ENCODE measurements around the gene SPA17. TPM values are rescaled to one million over a fixed set of nuclear protein-coding genes. Genes with fewer than 3 reads are reported as not detected.

The SPA17 gene
- total RNA-seq, 1 donor from 2014 or later: 8.5 TPM

DNA sequence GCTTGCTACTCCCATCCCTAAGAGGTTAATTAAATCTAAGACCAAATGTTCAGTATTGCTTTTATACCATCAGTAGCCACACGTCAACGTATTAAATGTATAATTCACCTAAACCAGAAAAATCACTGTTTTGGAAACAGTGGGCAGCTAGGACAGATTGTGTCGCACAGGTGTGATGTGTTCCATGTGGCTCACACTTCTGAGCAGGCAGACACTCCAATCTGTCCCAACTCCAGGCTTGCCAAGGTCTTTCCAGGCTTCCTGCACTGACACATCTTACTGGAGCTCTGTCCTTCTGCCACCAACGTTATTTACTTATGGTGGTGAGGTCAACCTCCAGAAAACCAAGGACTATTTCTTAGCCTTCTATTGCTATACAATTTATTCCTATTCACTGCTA is 11.6 kb upstream of the SPA17 start:
- intact Hi-C loops (cut with DNase I): loop anchor here (10.0 kb wide), 1 partner anchor 103 kb away; the partner anchor contains the start of gene ESAM
- no peak overlapping the region for H3K27ac ChIP-seq
- no peaks in the 10 kb centered on the region for H3K4me1 ChIP-seq
- DNase-seq: no peak
- no peaks in the 10 kb centered on the region for H3K27me3 ChIP-seq (ENCODE audit: low read depth)
- peaks cover 31% of the 10 kb centered on the region for H3K36me3 ChIP-seq
- no peak overlapping the region for H3K4me3 ChIP-seq
- no peak for ATAC-seq
- H3K9me3 ChIP-seq: no peaks in the 10 kb centered on the region
- TF ChIP-seq, protein P1, sequence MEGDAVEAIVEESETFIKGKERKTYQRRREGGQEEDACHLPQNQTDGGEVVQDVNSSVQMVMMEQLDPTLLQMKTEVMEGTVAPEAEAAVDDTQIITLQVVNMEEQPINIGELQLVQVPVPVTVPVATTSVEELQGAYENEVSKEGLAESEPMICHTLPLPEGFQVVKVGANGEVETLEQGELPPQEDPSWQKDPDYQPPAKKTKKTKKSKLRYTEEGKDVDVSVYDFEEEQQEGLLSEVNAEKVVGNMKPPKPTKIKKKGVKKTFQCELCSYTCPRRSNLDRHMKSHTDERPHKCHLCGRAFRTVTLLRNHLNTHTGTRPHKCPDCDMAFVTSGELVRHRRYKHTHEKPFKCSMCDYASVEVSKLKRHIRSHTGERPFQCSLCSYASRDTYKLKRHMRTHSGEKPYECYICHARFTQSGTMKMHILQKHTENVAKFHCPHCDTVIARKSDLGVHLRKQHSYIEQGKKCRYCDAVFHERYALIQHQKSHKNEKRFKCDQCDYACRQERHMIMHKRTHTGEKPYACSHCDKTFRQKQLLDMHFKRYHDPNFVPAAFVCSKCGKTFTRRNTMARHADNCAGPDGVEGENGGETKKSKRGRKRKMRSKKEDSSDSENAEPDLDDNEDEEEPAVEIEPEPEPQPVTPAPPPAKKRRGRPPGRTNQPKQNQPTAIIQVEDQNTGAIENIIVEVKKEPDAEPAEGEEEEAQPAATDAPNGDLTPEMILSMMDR (IDR thresholded peaks at IDR 0.05): no peak

GRCh38 chr11:124663861-124664260 is 9.8 kb upstream of the SPA17 start:
- H3K36me3 ChIP-seq: peaks cover 32% of the 10 kb centered on the region
- ATAC-seq (no peak), DNase-seq (no peak)
- H3K4me1 ChIP-seq: no peaks in the 10 kb centered on the region
- no peak overlapping the region for H3K27ac ChIP-seq
- no peak overlapping the region for H3K4me3 ChIP-seq
- intact Hi-C loops (cut with DNase I): loop anchor here (10.0 kb wide), 1 partner anchor 101 kb away; the partner anchor contains the start of gene ESAM
- H3K9me3 ChIP-seq: no peaks in the 10 kb centered on the region
- no peaks in the 10 kb centered on the region for H3K27me3 ChIP-seq (ENCODE audit: low read depth)
- TF ChIP-seq, protein P1 (IDR thresholded peaks at IDR 0.05): no peak

GRCh38 chr11:124667601-124668000 is 6.1 kb upstream of the SPA17 start:
- Histone ChIP-seq H3K27ac (no peak overlapping the region), H3K27me3 (ENCODE audit: low read depth) (no peaks in the 10 kb centered on the region), H3K36me3 (peaks cover 26% of the 10 kb centered on the region), H3K4me1 (peaks cover under 1% of the 10 kb centered on the region), H3K9me3 (no peaks in the 10 kb centered on the region), H3K4me3 (no peak overlapping the region)
- intact Hi-C loops (cut with DNase I): loop anchor here (10.0 kb wide), 1 partner anchor 97 kb away; the partner anchor contains the start of gene ESAM
- TF ChIP-seq, protein P1 (IDR thresholded peaks at IDR 0.05): no peak
- ATAC-seq (no peak), DNase-seq (no peak)

GRCh38 chr11:124669193-124669592 is 4.5 kb upstream of the SPA17 start:
- Histone ChIP-seq H3K36me3 (peaks cover 26% of the 10 kb centered on the region), H3K27ac (no peak overlapping the region), H3K27me3 (ENCODE audit: low read depth) (no peaks in the 10 kb centered on the region), H3K4me3 (no peak overlapping the region), H3K9me3 (no peaks in the 10 kb centered on the region), H3K4me1 (peaks cover 8% of the 10 kb centered on the region)
- intact Hi-C loops (cut with DNase I): loop anchor here (10.0 kb wide), 1 partner anchor 96 kb away; the partner anchor contains the start of gene ESAM
- no peak for DNase-seq
- ATAC-seq: peak; percentile 15 to 34
- TF ChIP-seq, protein P1 (IDR thresholded peaks at IDR 0.05): peak; percentile 81

GRCh38 chr11:124670732-124671131 is 3.0 kb upstream of the SPA17 start:
- TF ChIP-seq, protein P1 (IDR thresholded peaks at IDR 0.05): no peak
- Histone ChIP-seq H3K4me1 (peaks cover 24% of the 10 kb centered on the region), H3K4me3 (no peak overlapping the region), H3K9me3 (no peaks in the 10 kb centered on the region), H3K27ac (no peak overlapping the region), H3K36me3 (peaks cover 19% of the 10 kb centered on the region), H3K27me3 (ENCODE audit: low read depth) (no peaks in the 10 kb centered on the region)
- DNase-seq: no peak
- ATAC-seq: no peak
- intact Hi-C loops (cut with DNase I): loop anchor here (10.0 kb wide), 1 partner anchor 74 kb away; no protein-coding TSS in a partner anchor
